ENCODE data around the gene CDKN1C. TPM values are rescaled to one million over a fixed set of nuclear protein-coding genes. Genes with fewer than 3 reads are reported as not detected.

CDKN1C gene
- total RNA-seq = 9.5 and 9.9 TPM in 2 replicates

- H3K36me3 ChIP-seq (ENCODE audit: control insufficient read depth, insufficient read depth, low read length) = no peaks in the 10 kb centered on the region
- H3K27me3 ChIP-seq (ENCODE audit: control insufficient read depth, insufficient read depth, low read length) = peaks cover 2% of the 10 kb centered on the region
- FAIRE-seq (no peak), DNase-seq (ENCODE audit: low read depth) (no peak)
- no peak for TF ChIP-seq CTCF (IDR thresholded peaks at IDR 0.05; ENCODE audit: insufficient read depth, low read length, severe bottlenecking)
- peak within 1 kb of the TSS; percentile 62 for H3K4me3 ChIP-seq (ENCODE audit: low read depth, low read length)
Measured at GRCh38 chr11:2885678-2886081, at the start of gene CDKN1C. Gene CDKN1C (minus strand): TSS chr11:2885775. CDS start chr11:2885456, 319 bp downstream.

- TF ChIP-seq CTCF (IDR thresholded peaks at IDR 0.05; ENCODE audit: insufficient read depth, low read length, severe bottlenecking) = no peak
- H3K36me3 ChIP-seq (ENCODE audit: control insufficient read depth, insufficient read depth, low read length) = no peaks in the 10 kb centered on the region
- DNase-seq (ENCODE audit: low read depth) (no peak), FAIRE-seq (no peak)
- H3K27me3 ChIP-seq (ENCODE audit: control insufficient read depth, insufficient read depth, low read length) = no peaks in the 10 kb centered on the region
- H3K4me3 ChIP-seq (ENCODE audit: low read depth, low read length) = no peak overlapping the region
Measured at GRCh38 chr11:2934611-2935239, 49.1 kb upstream of the CDKN1C start.

GRCh38 chr11:2934021-2934550 lies 48.5 kb upstream of the CDKN1C start:
- no peaks in the 10 kb centered on the region for H3K36me3 ChIP-seq (ENCODE audit: control insufficient read depth, insufficient read depth, low read length)
- FAIRE-seq (no peak), DNase-seq (ENCODE audit: low read depth) (no peak)
- no peaks in the 10 kb centered on the region for H3K27me3 ChIP-seq (ENCODE audit: control insufficient read depth, insufficient read depth, low read length)
- H3K4me3 ChIP-seq (ENCODE audit: low read depth, low read length) = no peak overlapping the region
- no peak for TF ChIP-seq CTCF (IDR thresholded peaks at IDR 0.05; ENCODE audit: insufficient read depth, low read length, severe bottlenecking)

GRCh38 chr11:2933375-2934020 lies 47.9 kb upstream of the CDKN1C start:
- no peaks in the 10 kb centered on the region for H3K36me3 ChIP-seq (ENCODE audit: control insufficient read depth, insufficient read depth, low read length)
- H3K4me3 ChIP-seq (ENCODE audit: low read depth, low read length) = no peak overlapping the region
- peak; percentile 8 for TF ChIP-seq CTCF (IDR thresholded peaks at IDR 0.05; ENCODE audit: insufficient read depth, low read length, severe bottlenecking)
- no peaks in the 10 kb centered on the region for H3K27me3 ChIP-seq (ENCODE audit: control insufficient read depth, insufficient read depth, low read length)
- FAIRE-seq (no peak), DNase-seq (ENCODE audit: low read depth) (peak; percentile 96)

GRCh38 chr11:2932850-2933251 lies 47.3 kb upstream of the CDKN1C start:
- no peaks in the 10 kb centered on the region for H3K27me3 ChIP-seq (ENCODE audit: control insufficient read depth, insufficient read depth, low read length)
- peak; percentile 72 for DNase-seq (ENCODE audit: low read depth)
- TF ChIP-seq CTCF (IDR thresholded peaks at IDR 0.05; ENCODE audit: insufficient read depth, low read length, severe bottlenecking) = no peak
- no peak overlapping the region for H3K4me3 ChIP-seq (ENCODE audit: low read depth, low read length)
- FAIRE-seq = no peak
- no peaks in the 10 kb centered on the region for H3K36me3 ChIP-seq (ENCODE audit: control insufficient read depth, insufficient read depth, low read length)

Data from bronchial epithelial cell (primary cell).